Fibroblast of the aortic adventitia (primary cell): ENCODE measurements around the gene NAT10. TPM values are rescaled to one million over a fixed set of nuclear protein-coding genes. Genes with fewer than 3 reads are reported as not detected.
A peak's percentile ranks its signal among the peaks of the same experiment; 100 is the strongest.

Experiments
- DNase-seq: peaks from one replicate; pipeline ENCODE4 v3.0.0-alpha.2; 2010; ENCODE audit warnings: low read depth
- H3K4me3 ChIP-seq: 2 replicates; pipeline ENCODE4 v1.5.1; 2011; ENCODE audit warnings: low read depth, mild to moderate bottlenecking, control low read depth, low read length, moderate library complexity
- CTCF ChIP-seq: IDR thresholded peaks from 2 replicates; pipeline ENCODE4 v1.5.1; 2011; ENCODE audit warnings: mild to moderate bottlenecking, low read length, control low read depth, inconsistent platforms; ENCODE audit not compliant: insufficient read depth
- total RNA-seq: library from RNA; depleted of rRNA; stranded (reverse); fragments of >200 nt; gene quantifications from 2 replicates; pipeline ENCODE4 v1.2.3, GENCODE V29; 2012; ENCODE audit warnings: low replicate concordance

The NAT10 gene
- total RNA-seq, 1 donor: 29.3 TPM

DNA sequence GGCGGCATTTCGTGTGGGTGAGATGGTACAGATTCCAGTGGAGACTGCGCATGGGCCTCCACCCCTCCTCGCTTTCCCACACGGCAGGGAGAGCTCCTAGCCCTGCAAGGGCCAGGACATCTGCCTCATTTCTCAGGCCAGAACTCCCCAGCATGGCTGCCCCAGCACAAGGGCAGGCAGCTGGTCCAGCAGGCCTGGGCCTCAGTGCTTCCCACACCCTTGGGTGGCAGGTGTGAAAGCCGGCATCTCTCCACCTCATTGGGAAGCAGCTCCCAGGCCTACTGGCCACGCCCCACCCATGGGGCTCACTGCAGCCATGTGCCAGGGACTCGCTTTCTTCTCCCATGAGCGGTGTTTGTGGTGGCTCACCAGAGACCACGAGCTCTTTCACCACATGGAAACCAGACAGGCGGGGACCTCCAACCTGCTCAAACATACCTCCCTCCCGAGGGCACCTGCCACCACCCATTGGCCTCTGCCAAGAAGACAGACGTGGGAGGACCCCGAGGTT lies 79.1 kb downstream of the NAT10 start:
- no peak for DNase-seq
- no peak overlapping the region for H3K4me3 ChIP-seq
- TF ChIP-seq CTCF: no peak

GRCh38 chr11:34185926-34186841 lies 80.8 kb downstream of the NAT10 start:
- TF ChIP-seq CTCF: no peak
- peak; percentile 28 for DNase-seq
- no peak overlapping the region for H3K4me3 ChIP-seq

DNA sequence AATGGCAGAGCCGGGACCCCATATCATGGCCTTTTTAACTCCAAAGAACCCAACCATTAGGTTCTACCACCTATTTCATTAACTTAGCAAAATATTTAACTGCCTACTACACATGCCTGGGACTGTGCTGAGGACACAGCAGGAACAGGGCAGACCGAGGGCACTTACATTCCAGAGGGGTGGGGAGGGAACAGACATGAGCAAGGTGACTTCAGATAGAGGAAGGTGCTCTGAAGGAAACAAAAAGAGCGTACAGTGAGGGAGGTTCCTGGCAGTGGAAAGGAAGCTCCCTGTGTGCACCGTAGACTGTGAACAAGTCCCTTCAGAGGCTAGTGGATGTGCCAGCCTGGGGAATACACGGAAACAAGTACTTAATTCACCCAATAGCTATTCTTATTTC lies 82.8 kb downstream of the NAT10 start:
- no peak for DNase-seq
- H3K4me3 ChIP-seq: no peak overlapping the region
- TF ChIP-seq CTCF: no peak

DNA sequence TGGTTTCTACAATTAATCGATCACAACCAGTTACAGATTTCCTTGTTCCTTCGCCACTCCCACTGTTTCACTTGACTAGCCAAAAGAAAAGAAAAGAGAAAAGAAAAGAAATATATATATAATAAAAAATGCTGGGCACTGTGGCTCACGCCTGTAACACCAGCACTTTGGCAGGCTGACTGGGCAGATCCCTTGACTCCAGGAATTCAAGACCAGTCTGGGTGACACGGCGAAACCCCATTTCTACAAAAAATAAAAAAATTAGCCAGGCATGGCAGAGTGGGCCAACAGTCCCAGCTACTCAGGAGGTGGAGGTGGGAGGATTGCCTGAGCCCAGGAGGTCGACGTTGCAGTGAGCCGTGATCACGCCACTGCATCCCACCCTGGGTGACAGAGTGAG lies 83.8 kb downstream of the NAT10 start:
- no peak overlapping the region for H3K4me3 ChIP-seq
- no peak for TF ChIP-seq CTCF
- DNase-seq: no peak

DNA sequence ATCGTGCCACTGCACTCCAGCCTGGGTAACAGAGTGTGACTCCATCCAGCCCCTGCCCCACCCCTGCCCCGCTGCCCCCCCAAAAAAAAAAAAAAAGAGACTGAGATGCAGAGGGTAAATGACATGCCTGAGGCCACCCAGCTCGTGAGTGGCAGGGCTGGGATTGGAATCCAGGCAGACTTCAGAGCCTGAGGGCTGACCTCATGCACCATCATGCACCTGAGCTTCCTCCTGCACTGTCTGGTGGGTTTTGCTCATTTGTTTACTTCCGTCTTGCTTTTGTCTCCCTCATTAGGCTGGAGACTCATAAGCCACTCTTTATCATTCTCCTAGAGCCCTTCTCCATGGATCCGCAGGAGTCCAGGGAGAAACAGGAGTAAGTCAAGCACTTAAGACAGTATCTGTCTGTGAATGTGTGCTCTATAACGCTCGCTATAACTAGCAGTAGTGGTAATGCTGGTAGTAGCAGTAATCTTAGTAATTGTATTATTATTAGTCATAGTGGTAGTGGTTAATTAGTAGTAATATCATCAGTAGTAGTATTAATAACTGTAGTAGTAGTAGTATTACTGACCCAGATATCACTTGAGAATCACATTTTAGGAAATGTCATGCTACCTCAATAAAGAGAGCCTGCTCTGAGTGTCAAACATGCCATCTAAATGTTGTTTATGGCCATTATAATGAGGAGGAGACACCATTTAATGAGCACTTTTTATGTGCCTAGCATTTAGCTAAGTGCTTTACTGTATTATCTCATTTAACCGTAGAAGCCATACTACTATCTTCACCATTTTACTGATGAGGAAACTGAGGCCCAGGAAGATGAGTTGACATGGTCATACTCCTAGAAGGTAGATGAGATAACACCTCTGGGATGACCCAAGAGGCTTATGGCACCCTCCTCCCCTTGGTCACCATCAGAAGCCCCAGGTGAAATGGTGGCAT lies 85.0 kb downstream of the NAT10 start:
- TF ChIP-seq CTCF: no peak
- no peak overlapping the region for H3K4me3 ChIP-seq
- DNase-seq: no peak

DNA sequence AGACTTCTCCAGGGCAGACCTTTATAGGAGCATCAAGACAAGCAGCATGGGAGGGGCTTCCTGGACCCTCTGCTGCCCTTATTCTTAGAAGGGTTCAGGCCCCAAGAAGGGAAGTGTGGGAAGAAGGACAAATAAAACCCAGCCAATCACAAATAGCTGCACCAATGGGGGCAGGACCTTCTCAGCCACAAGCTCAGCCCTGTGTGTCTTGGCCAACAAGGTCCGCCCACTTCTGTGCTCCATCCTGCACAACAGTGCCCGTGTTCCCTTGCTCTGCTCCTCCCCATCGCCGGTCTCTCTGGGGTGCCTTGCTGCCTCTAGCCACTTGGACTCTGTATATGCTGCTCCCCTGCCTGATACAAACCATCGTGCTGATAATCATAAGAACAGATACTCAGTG lies 86.1 kb downstream of the NAT10 start:
- H3K4me3 ChIP-seq: no peak overlapping the region
- TF ChIP-seq CTCF: no peak
- DNase-seq: no peak
